SKM-1 treated with dmso at 0.1 percent for 144 hours (cell line): ENCODE results near the gene SYNRG.
A peak's percentile ranks its signal among the peaks of the same experiment; 100 is the strongest.

ENCODE experiments used
- DNase-seq: peaks from one replicate; lab custom pipeline; 2025; ENCODE audit not compliant: unreplicated experiment; lab: John Stamatoyannopoulos, UW

SYNRG gene

DNA sequence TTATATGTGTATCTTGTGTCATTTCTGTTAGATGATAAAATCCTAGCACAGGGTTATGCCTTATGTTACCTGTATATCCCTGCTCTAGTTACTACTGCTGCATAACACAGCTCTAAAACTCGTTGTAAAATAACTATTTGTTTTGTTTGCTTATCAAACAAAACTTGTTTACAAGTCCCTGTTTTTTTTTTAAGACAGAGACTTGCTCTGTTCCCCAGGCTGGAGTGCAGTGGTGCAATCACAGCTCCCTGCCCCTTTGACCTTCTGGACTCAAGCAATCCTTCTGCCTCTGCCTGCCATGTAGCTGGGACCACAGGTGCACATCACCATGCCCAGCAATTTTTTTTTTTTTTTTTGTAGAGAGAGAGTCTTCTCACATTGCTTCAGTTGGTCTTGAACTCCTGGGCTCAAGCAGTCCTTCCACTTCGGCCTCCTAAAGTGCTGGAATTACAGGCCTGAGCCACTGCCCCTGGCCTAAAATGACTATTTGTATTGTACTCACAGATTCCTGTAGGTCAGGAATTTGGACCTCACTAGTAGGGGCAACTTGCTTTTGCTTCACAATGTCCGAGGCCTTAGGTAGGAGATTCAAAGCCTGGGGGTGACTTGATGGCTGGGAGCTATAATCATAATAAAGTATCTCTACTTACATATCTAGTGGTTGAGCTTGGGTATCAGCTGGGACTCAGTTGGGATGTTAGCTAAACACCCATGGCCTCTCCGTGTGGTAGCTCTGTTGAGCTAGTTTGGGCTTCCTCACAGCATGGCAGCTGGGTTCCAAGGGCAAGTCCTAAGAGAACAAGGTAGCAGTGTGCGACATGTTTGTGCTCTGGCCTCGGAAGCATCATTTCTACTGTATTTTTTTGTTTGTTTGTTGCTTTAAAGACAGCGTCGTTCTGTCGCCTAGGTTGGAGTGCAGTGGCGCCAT lies 106.9 kb downstream of the SYNRG start:
- no peak for DNase-seq

DNA sequence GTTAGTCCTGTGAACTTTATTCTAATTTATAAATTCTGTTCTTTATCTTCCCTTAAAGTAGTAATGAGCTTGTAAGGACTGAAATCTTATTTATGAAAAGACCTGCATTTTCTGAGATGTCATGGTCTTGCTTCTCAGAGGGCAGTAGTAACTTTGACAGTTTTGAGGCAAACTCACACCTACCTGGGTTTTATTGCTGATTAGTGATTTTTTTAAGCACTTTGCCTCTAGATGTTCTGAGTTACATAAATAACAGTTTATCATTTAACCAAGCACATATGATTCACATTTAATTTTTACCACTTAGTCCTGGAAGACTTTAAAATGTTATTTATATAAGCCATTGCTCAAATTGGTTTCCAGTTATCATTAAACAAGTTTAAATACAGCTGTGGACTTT lies 108.8 kb downstream of the SYNRG start:
- DNase-seq = no peak

DNA sequence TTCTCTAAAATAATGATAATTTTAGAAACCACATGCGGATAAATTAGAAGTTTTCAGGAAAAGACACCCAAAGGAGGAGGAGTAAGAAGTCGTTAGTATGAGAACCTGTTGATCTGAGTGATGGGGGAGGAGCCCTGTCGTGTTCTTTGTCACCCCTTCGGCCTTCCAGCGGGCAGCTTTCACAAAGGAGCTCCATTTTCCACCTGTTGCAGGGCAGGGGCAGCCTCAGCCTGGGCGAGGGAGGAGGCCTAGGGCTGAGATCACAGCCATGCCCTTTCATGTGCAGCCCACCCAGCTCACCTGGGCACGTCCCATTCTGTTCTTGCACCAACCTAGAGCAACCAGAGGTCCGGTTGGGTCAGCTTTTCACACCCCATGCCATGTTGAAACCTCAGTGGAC lies 114.2 kb downstream of the SYNRG start:
- no peak for DNase-seq

DNA sequence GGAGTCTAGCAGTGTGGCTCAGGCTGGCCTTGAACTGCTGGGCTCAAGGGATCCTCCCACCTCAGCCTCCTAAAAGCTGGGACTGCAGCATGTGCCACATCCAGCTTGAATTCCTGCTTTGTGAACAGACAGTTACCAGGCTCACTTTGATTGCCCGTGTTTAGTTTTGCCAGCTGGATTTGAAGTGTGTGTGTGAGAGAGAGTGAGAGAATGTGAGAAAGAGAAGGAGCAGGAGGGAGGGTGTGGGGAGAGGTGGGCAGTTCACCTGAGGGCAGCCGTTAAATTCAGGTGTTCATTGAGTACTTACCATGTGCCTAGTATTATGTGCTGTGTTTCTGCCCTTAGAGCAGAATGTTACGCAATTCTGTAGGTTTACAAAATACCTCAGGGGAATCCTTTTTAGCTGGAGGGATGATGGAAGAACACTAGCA lies 114.8 kb downstream of the SYNRG start:
- peak; percentile 22 for DNase-seq

DNA sequence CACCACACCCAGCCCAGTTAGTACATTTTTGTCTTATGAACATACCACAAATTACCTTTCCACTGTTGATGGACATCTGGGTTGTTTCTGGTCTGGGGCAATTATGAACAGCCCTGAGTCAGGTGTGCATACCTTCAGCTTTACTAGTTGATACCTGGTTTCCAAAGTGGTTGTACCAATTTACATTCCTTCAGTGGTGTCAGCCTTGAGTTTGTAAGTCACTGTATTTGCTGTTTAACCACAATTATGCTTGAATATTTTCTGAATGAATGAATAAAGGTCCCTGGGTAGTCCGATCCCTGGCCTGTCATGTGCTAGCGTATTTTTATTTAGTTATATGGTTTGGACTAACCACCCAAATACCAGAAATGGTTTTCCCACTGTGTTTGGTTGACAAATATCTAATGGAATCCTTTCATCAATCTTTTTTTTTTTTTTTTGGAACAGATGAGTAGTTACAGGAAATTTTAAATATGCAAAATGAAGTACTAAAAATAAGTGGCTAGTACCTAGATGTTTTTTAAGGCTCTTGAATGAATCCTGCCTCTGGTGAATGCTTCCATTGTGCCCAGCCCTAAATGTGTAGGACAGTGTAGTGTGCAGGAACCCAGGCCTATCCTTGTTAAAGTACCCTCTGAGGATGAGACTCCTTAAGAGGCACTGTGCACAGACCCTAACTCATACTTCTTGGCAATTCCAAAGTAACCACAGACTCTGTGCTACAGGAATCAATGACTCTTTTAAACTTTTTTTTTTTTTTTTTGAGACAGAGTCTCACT lies 115.8 kb downstream of the SYNRG start:
- no peak for DNase-seq

DNA sequence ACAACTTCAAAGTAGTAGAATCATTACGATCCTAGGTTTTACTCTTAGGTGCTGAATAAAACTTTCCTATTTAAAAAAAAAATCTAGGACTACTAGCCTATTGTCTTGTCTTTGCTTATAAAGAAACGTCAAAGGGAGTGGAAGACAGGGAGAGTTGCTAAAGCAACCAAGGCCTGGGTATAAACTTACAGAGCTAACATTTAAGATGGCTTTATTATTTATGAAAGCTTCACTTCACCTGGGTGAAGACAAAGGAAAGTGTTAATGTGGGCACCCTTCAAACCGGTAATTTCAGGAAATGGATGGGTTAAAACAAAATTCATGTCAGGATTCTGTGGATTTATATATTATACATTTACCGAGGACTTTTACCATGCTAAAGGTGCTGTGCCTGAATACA lies 117.1 kb downstream of the SYNRG start:
- no peak for DNase-seq

DNA sequence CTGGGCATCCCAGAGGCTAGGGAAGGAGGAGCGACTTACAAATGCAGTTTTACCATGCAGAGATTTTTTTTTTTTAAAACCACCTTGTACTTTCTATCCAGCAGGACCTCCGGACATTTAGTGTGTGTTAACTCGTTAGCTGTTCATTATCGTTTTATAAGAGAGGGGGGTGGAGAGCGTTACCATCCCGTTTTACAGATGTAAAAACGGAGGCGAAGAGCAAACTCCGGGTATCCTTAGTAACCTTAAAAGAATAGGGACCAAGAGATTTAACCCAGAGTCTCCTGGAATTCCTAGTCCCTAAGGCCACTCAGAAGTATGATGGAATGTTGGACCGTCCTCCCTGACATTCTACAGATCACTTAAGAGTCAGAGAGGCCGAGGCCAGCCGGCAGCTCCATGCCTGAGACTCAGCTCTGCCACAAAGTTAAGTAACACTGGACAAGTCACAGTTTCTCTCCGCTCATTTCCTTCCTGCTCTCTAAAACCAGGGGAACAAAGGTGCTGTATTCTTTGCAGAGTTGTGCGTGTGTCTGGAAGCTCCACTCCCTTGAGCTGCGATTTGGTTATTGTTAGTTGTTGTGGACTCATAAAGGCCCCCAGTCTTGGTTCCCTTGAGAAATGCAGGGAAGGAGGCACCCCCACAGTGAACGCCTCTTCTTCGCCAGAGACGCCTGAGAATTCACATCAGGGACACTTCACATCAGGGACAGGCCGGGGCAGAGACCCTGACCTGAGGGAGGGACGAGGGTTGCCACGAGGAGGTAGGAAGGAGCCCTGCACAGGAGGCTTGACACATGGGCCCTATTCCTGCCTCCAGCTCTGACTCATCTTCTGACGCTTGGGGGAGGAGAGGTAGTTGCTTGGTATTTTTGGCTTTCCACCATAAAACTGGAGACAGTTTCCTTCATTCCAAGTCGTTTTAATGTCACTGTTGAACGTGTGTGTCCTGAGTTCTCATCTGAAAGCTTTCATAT lies 118.3 kb downstream of the SYNRG start:
- peak; percentile 37 for DNase-seq

DNA sequence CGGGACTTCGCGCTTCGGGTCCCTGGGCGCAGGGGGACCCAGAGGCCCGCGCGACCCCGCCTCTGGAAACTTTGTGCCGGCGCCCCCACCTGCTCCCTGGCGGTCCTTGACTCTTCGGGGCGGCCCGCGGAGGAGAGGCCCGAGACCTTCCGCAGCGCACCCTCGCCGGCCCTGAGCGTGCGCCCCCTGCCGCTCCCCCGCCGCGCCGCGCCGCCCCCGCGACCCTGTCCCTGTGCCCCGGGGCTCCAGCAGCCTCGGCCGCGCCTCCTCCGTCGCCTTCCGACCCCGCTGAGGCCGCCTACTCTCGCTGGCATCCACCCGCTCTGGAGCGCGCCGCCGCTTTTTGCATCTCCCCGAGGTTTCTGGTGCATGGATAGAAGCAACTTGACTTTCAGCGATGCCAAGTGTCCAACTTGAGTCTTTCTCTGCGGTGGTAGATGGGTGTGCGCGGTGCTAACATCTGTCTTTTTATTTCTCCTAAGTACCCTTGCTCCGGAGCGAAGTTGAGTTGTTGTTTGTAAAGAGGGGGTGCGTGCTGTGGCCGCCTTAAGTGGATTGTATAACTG lies 119.1 kb downstream of the SYNRG start:
- peak; percentile 54 for DNase-seq

DNA sequence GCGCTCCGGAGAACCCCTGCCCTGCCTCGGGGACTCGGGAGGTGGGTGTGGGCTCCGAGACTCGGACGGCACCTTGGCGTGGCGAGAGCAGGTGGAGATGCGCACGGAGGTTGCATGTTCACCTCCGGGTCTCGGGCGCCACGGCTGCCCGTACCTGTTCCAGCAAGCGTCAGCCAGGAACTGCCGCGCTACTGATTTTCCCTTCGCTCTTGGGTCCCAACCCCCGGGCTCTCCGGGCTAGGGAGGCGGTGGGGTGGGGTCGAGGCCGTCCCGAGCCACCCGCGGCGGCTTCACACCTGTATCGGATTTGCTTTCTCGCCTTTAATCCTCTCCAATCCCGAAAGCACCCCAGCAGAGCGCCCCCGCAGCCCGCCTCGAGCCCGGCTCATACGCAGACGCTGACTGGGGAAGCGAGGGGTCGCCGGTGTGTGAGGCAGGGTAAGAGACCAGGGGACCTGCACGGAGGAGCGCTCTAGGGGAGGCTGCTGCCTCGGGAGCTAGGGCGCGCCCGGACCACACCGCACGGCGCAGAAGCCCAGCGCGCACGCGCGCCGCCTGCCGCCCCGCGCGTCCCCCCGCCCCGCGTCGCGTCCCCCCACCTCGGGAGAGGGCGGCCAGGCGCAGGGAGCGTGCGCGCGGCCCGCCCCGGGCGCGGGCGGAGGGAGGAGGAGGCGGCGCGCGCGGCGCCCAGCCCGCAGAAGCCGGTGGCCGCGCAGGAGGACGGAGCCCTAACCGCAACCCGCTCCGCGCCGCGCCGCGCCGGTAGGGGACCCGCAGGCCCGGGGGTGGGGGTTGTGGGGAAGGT lies 119.8 kb downstream of the SYNRG start, which contains the start of gene DUSP14:
DUSP14 (plus strand) TSS at position 695 of the 805 bp plus-strand sequence. CDS start 22,382 bp downstream, outside the sequence.
- DNase-seq = peak; percentile 76

DNA sequence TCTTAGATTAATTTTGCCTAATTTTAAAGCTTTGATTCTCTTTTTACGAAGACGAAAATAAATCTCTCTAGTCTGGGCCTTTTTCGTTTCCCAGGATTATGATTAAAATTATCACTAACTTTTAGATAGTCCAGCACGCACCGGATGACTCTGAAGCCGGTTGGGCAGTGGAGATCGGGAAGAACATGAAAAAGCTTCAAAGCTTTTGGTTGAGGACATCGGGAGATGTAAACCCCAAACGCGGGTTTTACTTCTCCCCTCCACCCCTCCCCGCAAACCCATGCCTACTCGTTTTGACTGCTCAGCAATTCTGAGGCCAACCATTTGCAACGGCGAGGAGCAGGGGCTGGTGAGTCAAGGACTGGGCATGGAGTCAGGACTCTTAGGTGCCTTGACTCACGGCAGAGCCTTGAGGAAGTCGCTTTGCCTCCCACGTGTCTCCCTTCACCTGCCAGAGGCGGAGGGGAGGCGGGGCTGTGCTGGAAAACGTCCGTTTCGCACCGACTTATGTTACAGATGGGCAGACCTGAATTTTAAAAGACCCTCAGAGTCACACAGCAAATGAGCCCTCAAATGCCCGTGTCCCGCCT lies 120.5 kb downstream of the SYNRG start:
- DNase-seq = no peak

DNA sequence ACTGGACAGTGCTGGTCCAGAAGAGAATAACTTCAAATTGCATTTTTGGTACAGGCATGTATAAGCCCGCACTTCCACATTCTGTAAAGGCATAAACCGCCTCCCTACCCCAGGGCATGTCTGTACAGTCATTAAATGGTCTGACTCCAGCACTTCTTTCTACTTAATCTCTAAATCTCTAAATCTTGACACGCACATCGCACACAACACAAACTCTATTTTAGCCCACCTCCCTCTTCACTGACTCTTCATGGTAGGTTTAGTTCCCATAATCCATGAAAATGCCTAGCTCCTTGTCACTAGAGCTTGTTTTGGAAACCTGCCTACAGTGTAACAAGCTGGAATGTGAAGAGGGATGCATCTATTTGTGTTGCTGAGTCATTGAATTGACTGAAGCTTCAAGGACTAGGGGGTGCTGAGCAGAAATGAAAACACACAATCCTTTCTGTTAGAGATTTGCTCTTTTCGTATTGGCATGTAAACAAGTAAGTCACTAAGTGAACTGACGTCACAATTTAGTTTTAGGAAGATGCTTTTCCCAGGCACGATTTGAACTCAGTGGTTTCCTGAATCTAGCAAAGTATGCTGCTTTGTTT lies 121.1 kb downstream of the SYNRG start:
- DNase-seq = no peak

DNA sequence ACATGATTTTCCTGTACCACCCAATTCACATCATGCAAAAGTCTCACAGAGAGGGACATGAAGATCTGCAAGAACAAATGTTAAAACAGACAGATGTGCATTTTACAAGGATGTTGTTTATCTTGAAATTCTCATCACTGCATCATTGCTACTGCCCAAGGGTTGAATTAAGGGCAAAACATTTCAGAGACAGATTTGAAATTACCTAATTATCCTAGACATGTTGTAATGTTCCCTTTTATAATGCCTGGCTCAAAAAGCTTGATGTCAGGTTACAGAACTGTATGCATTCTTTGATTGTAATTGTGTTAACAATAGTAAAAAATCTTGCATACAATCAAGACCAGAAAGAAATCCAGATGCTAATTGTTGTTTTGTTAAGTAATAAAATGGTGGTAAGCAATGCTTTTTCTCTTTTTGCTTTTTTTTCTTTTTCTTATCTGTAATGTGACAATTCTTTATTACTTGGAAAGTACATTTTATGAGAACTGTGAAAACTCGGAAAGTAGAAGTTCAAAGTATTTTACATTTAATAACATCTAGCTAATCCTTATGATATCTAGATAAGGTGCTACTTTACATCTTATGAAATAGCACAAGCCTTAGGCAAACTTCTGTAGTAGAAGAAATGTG lies 123.2 kb downstream of the SYNRG start:
- DNase-seq = no peak

DNA sequence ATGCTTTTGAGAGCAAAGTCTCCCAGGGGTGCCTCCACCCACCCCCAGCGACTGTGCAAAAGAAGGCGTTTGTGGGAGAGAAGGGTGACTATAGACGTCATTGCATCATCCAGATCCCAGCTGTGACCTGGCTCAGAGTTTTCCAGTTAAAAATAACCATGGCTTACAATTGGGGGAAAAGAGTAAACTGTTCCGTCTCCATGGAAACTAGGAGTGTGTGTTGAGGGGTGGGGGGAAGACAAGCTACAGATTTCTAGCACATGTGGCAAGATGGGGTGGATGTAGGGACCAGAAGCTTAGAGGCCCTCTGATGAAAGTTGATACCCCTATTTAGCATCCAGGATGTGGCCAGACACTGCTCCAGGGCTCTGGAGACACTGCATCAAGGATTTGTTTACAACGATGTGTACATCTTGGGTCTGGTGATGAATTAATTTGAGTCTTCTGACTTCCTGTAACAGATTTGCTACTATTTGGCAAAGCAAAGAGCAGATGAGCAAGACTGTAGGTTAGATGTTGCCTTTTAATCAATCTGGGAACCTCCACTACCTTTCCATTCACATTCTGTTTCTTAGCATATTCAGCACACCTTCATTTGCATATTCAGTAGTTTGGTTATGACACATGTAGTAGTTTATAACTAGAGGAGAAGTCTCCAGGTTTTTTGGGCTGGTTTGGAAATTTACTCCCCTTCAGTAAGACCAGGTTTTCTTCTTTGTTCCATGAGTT lies 125.7 kb downstream of the SYNRG start:
- DNase-seq = no peak

DNA sequence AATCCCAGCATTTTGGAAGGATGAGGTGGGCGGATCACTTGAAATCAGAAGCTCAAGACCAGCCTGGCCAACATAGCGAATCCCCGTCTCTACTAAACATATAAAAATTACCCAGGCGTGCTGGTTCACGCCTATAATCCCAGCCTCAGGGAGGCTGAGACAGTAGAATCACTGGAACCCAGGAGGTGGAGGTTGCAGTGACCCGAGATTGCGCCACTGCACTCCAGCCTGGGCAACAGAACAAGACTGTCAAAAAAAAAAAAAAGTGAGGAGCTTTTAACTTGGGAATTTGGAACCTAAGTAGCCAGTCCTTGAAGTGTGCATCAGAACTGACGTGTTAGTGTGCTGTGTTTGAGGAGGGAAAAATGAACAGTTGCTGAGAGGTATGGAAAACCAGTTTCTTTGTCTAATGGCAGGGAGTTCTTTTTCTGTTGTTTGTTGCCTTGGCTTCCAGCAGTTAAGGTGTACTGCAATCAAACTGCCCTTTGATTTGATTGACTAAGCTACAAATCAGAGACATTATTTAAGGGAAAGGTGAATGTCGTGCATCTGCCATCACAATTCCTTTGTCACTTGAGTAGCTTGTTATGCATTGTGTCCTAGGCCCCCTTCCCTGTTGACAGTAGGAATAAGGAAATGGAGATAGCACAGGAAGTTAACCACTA lies 128.1 kb downstream of the SYNRG start:
- DNase-seq = no peak

DNA sequence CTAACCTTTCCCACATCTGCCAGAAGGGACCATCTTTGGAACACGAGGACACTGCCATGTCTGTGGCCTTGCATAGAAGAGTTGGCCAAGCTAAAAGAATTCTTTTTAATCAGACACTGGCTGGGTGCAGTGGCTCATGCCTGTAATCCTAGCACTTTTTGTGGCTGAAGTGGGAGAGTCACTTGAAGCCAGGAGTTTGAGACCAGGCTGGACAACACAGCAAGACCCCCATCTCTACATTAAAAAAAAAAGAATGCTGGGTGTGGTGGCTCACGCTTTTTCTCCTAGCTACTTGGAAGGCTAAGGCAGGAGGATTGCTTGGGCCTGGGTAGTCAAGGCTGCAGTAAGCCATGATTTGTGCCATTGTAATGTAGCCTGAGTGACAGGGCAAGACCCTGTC lies 128.8 kb downstream of the SYNRG start:
- DNase-seq = no peak

DNA sequence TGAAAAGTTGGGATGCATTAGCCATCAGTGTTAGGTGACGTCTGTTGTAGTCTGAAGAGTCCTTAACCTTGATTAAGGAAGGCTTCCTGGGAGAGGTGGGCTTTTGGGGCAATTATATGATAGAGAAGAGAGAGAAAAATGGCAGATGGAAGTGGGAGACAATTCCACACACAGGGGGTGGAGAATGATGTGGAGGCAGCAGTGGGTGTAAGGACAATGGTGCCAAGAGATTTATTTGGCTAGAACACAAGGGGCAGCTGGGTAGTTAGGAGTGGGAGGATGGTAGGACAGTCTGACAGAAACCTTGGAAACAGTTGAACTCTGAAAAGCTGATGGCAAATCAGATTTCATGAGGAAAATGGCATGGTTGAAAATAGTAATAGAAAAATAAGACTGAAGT lies 130.2 kb downstream of the SYNRG start:
- no peak for DNase-seq

DNA sequence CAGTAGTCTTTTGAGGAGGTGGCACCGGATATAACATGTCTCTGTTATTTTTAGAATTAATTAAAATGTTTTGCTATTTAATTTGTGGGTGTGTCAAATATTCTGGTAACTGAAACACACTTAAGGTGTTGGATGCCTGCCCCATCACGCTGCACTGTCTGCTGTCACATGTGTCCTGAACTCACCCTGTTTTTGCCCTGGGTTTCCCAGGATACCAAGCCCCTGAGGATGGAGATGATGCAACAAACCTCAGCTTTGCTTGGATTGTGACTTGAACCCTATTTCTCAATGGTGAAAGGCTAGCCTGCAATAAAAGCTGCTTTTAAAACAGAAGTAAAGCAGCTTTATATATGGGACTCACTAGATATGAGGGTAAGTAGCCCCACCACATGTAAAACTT lies 131.0 kb downstream of the SYNRG start:
- no peak for DNase-seq
